Measurements from ENCODE around the gene ENO1.

- TF ChIP-seq LARP7 (IDR thresholded peaks at IDR 0.05) (no peak), ATF2 (IDR thresholded peaks at IDR 0.05; ENCODE audit: low read length) (no peak), CTCF (IDR thresholded peaks at IDR 0.05 in 2 of 3, conservative IDR thresholded peaks at IDR 0.05 in 1 of 3; ENCODE audit: control insufficient read depth in 2 of 3, extremely low read depth in 1 of 3, insufficient read depth in 1 of 3, low read depth in 3 of 3, low read length in 3 of 3) (no peak), RAD21 (IDR thresholded peaks at IDR 0.05; ENCODE audit: insufficient read depth, low read depth, low read length) (no peak), ZNF384 (IDR thresholded peaks at IDR 0.05; ENCODE audit: borderline replicate concordance, low read depth, low read length) (no peak), SMC3 (IDR thresholded peaks at IDR 0.05; ENCODE audit: borderline replicate concordance, low read length) (no peak), POLR2AphosphoS5 (IDR thresholded peaks at IDR 0.05; ENCODE audit: low read length) (no peak)
These were observed 13.5 kb upstream of the ENO1 start for GRCh38 chr1:8892026-8892425.

All from GM12878 (cell line).